Lower lobe of right lung (tissue), 2 donors: Measurements from ENCODE around the gene BMP7. TPM values are rescaled to one million over a fixed set of nuclear protein-coding genes. Genes with fewer than 3 reads are reported as not detected.

Experiments used
- ATAC-seq, 2 donors: fragments of 200-7000 bp; cut with Tn5 transposase; one replicate each; pipeline ENCODE4 v1.9.1; 2020 to 2022; ENCODE audit warnings: mild to moderate bottlenecking in 2 of 2, moderate library complexity in 2 of 2
- DNase-seq: peaks from one replicate; pipeline ENCODE4 v3.0.0-alpha.2; 2020
- H3K27ac ChIP-seq: fragments of 200-600 bp; one replicate; pipeline ENCODE4 v1.8.0; 2022
- H3K27me3 ChIP-seq: fragments of 200-600 bp; one replicate; pipeline ENCODE4 v1.8.0; 2022; ENCODE audit warnings: low read depth
- H3K36me3 ChIP-seq: fragments of 200-600 bp; one replicate; pipeline ENCODE4 v1.8.0; 2022; ENCODE audit warnings: mild to moderate bottlenecking
- H3K4me1 ChIP-seq: fragments of 200-600 bp; one replicate; pipeline ENCODE4 v1.8.0; 2022
- H3K4me3 ChIP-seq: fragments of 200-600 bp; one replicate; pipeline ENCODE4 v1.8.0; 2022; ENCODE audit warnings: mild to moderate bottlenecking
- H3K9me3 ChIP-seq: fragments of 200-600 bp; one replicate; pipeline ENCODE4 v1.8.0; 2022
- intact Hi-C: fragments of 100-400 bp; cut with DNase I; formaldehyde crosslinking; loops from one replicate; pipeline ENCODE4 v1.11.0; 2022
- total RNA-seq: library from RNA; stranded (reverse); fragmentation: NEBNext Ultra II Directional; extraction: Animal tissue kit (Norgen Biotek cat#: 25700); gene quantifications from one replicate; pipeline ENCODE4 v1.2.1, GENCODE V29; 2021
- TF ChIP-seq, protein P1 (sequence below): fragments of 200-600 bp; IDR thresholded peaks from one replicate; pipeline ENCODE4 v1.8.0; 2022; ENCODE audit warnings: antibody characterized with exemption, mild to moderate bottlenecking
- donor health status: DM: no; HTN: yes; CAD: no; lungs with severe emphysema.

The BMP7 gene
- total RNA-seq, 1 donor from 2014 or later: 0.74 TPM

DNA sequence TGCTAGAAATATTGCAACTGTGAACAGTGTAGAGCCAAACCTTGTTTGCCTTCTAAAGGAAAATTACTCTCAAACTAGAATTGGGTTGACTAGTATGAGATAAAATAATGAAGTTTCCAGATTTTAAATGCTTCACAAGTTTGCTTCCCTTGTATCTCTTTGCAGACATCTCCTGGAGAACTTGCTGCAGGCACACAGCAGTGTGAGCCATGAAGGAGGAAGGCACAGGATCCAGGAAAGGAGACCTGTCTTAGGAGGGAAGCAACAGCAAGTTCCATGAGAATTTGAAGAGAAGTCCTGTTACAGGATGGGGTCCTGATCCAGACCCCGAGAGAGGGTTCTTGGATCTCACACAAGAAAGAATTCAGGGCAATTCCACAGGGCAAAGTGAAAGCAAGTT lies 115.9 kb downstream of the BMP7 start:
- H3K27me3 ChIP-seq: peaks cover 4% of the 10 kb centered on the region
- H3K9me3 ChIP-seq: no peaks in the 10 kb centered on the region
- no peak overlapping the region for H3K4me3 ChIP-seq
- ATAC-seq (no peak), DNase-seq (no peak)
- intact Hi-C loops: no loop called here
- no peak overlapping the region for H3K27ac ChIP-seq
- no peaks in the 10 kb centered on the region for H3K4me1 ChIP-seq
- no peaks in the 10 kb centered on the region for H3K36me3 ChIP-seq
- TF ChIP-seq, protein P1, sequence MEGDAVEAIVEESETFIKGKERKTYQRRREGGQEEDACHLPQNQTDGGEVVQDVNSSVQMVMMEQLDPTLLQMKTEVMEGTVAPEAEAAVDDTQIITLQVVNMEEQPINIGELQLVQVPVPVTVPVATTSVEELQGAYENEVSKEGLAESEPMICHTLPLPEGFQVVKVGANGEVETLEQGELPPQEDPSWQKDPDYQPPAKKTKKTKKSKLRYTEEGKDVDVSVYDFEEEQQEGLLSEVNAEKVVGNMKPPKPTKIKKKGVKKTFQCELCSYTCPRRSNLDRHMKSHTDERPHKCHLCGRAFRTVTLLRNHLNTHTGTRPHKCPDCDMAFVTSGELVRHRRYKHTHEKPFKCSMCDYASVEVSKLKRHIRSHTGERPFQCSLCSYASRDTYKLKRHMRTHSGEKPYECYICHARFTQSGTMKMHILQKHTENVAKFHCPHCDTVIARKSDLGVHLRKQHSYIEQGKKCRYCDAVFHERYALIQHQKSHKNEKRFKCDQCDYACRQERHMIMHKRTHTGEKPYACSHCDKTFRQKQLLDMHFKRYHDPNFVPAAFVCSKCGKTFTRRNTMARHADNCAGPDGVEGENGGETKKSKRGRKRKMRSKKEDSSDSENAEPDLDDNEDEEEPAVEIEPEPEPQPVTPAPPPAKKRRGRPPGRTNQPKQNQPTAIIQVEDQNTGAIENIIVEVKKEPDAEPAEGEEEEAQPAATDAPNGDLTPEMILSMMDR: no peak

DNA sequence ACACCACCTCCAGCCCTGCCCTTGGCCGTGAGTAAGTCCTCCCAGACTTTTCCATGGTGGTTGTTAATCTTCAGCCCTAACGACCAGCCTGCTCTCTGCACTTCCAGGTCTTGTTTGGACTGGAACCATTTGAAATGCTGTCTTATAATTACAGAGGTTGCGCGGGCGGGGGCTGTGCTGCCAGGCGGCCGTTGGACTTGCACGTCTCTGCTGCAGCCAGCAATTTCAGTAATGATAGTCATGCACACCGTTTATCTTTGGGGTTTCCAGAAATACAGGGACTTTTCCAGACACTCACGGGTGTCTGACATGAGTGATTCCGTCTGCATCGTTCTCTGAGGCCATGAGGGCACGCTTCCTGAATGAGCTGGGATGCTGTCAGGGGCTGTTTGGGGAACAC lies 118.2 kb downstream of the BMP7 start:
- DNase-seq: no peak
- peaks cover 4% of the 10 kb centered on the region for H3K27me3 ChIP-seq
- intact Hi-C loops: no loop called here

DNA sequence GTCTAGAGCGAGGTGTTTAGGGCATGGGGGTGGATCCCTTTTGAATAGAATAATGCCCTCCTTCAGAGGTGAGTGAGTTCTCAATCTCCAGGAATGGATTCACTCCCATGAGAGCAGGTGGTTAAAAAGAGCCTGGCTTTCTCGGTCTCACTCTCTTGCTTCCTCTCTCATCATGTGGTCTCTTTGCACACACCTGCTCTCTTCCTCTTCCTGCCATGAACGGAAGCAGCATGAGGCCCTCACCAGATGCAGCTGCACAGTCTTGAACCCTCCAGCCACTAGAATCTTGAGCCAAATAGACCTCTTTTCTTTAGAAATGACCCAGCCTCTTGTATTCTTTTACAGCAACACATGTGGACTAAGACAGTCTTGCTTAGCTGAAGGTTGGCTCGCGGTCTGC lies 119.3 kb downstream of the BMP7 start:
- TF ChIP-seq, protein P1: no peak
- H3K4me1 ChIP-seq: no peaks in the 10 kb centered on the region
- peaks cover 4% of the 10 kb centered on the region for H3K27me3 ChIP-seq
- H3K36me3 ChIP-seq: no peaks in the 10 kb centered on the region
- H3K9me3 ChIP-seq: no peaks in the 10 kb centered on the region
- ATAC-seq: no peak
- intact Hi-C loops: no loop called here
- no peak overlapping the region for H3K4me3 ChIP-seq
- H3K27ac ChIP-seq: no peak overlapping the region
- no peak for DNase-seq

More for the DNA sequence above, 118.2 kb downstream of the BMP7 start:
- TF ChIP-seq, protein P1: no peak
- ATAC-seq: peak; percentile 32 to 35
- Histone ChIP-seq H3K27ac (no peak overlapping the region), H3K4me3 (no peak overlapping the region), H3K4me1 (no peaks in the 10 kb centered on the region), H3K9me3 (no peaks in the 10 kb centered on the region), H3K36me3 (no peaks in the 10 kb centered on the region)

DNA sequence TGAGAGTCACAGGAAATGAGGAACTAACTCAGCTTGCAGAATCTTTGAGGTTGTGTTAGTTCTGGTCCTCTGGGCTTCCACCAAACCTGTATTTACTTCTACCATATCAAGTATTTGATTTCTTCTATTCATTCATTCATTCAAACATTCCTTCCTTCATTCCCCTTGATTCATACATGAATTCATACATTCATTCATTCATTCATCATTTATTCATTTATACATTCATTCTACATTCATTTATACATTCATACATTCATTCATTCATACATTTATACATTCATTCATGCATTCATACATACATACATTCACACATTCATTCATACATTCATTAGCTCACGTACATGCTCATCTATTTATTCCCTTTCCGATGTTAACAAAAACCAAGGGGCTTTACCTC lies 120.3 kb downstream of the BMP7 start:
- H3K4me3 ChIP-seq: no peak overlapping the region
- no peaks in the 10 kb centered on the region for H3K4me1 ChIP-seq
- no peak overlapping the region for H3K27ac ChIP-seq
- intact Hi-C loops: no loop called here
- DNase-seq (no peak), ATAC-seq (no peak)
- H3K36me3 ChIP-seq: no peaks in the 10 kb centered on the region
- H3K27me3 ChIP-seq: peaks cover 4% of the 10 kb centered on the region
- no peaks in the 10 kb centered on the region for H3K9me3 ChIP-seq
- TF ChIP-seq, protein P1: no peak

DNA sequence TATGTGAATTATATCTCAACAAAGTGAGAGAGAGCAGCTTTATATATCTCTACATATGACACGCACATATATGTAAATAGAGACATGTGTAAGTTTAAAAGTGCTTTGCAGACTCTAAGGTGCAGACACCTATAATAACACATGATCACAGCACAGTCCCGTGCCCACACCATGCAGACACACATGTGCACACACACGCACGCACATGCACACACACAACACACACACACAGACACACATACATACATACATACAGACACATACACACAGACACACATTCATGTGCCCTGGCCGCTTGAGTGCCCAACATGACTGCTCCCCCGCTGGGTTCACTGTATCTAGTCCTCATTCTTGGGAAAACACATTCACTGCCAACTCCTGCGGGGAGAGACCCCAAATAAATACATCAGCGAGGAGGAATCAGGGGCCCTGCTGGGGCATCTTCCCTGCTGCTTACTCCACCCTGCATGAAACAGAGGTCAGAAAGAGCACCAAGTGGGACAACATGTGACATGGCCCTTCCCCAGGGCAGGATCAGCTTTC lies 121.3 kb downstream of the BMP7 start:
- no peak for DNase-seq
- no peak for ATAC-seq
- Histone ChIP-seq H3K27ac (no peak overlapping the region), H3K4me3 (no peak overlapping the region), H3K36me3 (no peaks in the 10 kb centered on the region), H3K27me3 (peaks cover 4% of the 10 kb centered on the region), H3K4me1 (no peaks in the 10 kb centered on the region), H3K9me3 (no peaks in the 10 kb centered on the region)
- TF ChIP-seq, protein P1: no peak
- intact Hi-C loops: no loop called here
